ENCODE results near the gene ENTPD1. TPM values are rescaled to one million over a fixed set of nuclear protein-coding genes. Genes with fewer than 3 reads are reported as not detected.

Gene ENTPD1
- total RNA-seq, 1 experiment from 2014 or later: 0.37 TPM

DNA sequence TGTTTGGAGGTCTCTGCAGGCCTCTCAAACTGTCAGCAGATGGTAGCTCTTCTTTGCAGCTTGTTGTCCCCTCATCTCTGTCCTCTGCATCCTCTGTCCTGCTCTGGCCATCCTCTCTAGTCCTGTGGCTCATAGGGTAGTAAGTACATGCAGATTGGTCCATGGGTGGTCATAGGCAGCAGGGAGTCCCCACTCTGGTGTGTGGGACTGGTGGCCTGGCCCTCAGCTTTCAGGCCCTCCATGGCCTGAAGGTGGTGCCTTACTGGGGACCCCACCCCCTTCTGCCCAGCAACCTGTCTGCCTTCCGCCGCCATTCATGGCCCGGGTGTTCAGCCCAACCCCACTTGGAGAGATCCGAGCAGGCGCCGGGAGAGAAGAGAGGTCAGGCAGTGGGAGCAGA lies 49.4 kb upstream of the ENTPD1 start:
- ATAC-seq (no peak), DNase-seq (ENCODE audit: low read depth, low spot score) (no peak)
- intact Hi-C loops (cut with micrococcal nuclease): no loop called here
- Histone ChIP-seq H4K20me1 (ENCODE audit: insufficient read depth) (no peaks in the 10 kb centered on the region), H3K4me2 (ENCODE audit: low read length) (no peak overlapping the region), H3K27me3 (ENCODE audit: insufficient read depth, low read length) (no peaks in the 10 kb centered on the region), H3K79me2 (ENCODE audit: insufficient read depth, low read length) (no peaks in the 10 kb centered on the region), H3K9ac (ENCODE audit: low read length) (no peak overlapping the region), H3K4me3 (replicated peaks in 1 of 2; ENCODE audit: low read depth in 1 of 2, low read length in 2 of 2) (no peak overlapping the region), H2AFZ (ENCODE audit: low read depth, low read length, poor library complexity, severe bottlenecking) (no peak overlapping the region), H3K36me3 (ENCODE audit: control insufficient read depth in 1 of 2, insufficient read depth in 2 of 2, low read length in 2 of 2) (no peaks in the 10 kb centered on the region), H3K9me3 (ENCODE audit: control insufficient read depth in 1 of 2, insufficient read depth in 1 of 2, low read depth in 1 of 2, low read length in 2 of 2) (no peaks in the 10 kb centered on the region; a peak in 1 of 4 replicates), H3K27ac (ENCODE audit: low read depth, low read length) (no peak overlapping the region), H3K9me2 (ENCODE audit: insufficient read depth) (no peaks in the 10 kb centered on the region), H3K4me1 (ENCODE audit: control insufficient read depth in 1 of 2, insufficient read depth in 2 of 2, low read length in 2 of 2) (no peaks in the 10 kb centered on the region)
- ChIA-PET POLR2A (no interaction called here), RAD21 (ENCODE audit: low non-redundant PET in 1 of 2, low total read pairs in 2 of 2, uncharacterized antibody in 2 of 2, unreplicated experiment in 2 of 2) (no interaction called here), CTCF (interaction anchor here (1.8 kb wide), 1 partner anchor 13 kb away, joined by 4 read pairs; the partner anchor contains the start of gene TCTN3)
- BruUV-seq (replicated peaks): no TSS peak
- TF ChIP-seq, protein P1, sequence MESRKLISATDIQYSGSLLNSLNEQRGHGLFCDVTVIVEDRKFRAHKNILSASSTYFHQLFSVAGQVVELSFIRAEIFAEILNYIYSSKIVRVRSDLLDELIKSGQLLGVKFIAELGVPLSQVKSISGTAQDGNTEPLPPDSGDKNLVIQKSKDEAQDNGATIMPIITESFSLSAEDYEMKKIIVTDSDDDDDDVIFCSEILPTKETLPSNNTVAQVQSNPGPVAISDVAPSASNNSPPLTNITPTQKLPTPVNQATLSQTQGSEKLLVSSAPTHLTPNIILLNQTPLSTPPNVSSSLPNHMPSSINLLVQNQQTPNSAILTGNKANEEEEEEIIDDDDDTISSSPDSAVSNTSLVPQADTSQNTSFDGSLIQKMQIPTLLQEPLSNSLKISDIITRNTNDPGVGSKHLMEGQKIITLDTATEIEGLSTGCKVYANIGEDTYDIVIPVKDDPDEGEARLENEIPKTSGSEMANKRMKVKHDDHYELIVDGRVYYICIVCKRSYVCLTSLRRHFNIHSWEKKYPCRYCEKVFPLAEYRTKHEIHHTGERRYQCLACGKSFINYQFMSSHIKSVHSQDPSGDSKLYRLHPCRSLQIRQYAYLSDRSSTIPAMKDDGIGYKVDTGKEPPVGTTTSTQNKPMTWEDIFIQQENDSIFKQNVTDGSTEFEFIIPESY (IDR thresholded peaks at IDR 0.05; ENCODE audit: extremely low read depth, insufficient replicate concordance, low read length): no peak
- TF ChIP-seq, protein P2, sequence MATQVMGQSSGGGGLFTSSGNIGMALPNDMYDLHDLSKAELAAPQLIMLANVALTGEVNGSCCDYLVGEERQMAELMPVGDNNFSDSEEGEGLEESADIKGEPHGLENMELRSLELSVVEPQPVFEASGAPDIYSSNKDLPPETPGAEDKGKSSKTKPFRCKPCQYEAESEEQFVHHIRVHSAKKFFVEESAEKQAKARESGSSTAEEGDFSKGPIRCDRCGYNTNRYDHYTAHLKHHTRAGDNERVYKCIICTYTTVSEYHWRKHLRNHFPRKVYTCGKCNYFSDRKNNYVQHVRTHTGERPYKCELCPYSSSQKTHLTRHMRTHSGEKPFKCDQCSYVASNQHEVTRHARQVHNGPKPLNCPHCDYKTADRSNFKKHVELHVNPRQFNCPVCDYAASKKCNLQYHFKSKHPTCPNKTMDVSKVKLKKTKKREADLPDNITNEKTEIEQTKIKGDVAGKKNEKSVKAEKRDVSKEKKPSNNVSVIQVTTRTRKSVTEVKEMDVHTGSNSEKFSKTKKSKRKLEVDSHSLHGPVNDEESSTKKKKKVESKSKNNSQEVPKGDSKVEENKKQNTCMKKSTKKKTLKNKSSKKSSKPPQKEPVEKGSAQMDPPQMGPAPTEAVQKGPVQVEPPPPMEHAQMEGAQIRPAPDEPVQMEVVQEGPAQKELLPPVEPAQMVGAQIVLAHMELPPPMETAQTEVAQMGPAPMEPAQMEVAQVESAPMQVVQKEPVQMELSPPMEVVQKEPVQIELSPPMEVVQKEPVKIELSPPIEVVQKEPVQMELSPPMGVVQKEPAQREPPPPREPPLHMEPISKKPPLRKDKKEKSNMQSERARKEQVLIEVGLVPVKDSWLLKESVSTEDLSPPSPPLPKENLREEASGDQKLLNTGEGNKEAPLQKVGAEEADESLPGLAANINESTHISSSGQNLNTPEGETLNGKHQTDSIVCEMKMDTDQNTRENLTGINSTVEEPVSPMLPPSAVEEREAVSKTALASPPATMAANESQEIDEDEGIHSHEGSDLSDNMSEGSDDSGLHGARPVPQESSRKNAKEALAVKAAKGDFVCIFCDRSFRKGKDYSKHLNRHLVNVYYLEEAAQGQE (IDR thresholded peaks at IDR 0.05; ENCODE audit: low read depth): no peak
- TF ChIP-seq, protein P3, sequence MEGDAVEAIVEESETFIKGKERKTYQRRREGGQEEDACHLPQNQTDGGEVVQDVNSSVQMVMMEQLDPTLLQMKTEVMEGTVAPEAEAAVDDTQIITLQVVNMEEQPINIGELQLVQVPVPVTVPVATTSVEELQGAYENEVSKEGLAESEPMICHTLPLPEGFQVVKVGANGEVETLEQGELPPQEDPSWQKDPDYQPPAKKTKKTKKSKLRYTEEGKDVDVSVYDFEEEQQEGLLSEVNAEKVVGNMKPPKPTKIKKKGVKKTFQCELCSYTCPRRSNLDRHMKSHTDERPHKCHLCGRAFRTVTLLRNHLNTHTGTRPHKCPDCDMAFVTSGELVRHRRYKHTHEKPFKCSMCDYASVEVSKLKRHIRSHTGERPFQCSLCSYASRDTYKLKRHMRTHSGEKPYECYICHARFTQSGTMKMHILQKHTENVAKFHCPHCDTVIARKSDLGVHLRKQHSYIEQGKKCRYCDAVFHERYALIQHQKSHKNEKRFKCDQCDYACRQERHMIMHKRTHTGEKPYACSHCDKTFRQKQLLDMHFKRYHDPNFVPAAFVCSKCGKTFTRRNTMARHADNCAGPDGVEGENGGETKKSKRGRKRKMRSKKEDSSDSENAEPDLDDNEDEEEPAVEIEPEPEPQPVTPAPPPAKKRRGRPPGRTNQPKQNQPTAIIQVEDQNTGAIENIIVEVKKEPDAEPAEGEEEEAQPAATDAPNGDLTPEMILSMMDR (IDR thresholded peaks at IDR 0.05 in 2 of 3, conservative IDR thresholded peaks at IDR 0.05 in 1 of 3; ENCODE audit: borderline replicate concordance in 1 of 3, insufficient read depth in 1 of 3, low read depth in 2 of 3, low read length in 2 of 3): no peak
- TF ChIP-seq POLR2A (IDR thresholded peaks at IDR 0.05; ENCODE audit: borderline replicate concordance, extremely low read depth, insufficient read depth, insufficient read length) (no peak), SP1 (IDR thresholded peaks at IDR 0.05; ENCODE audit: low read depth) (no peak), CBX3 (IDR thresholded peaks at IDR 0.05; ENCODE audit: low read depth) (no peak), YY1 (IDR thresholded peaks at IDR 0.05; ENCODE audit: extremely low read depth, insufficient replicate concordance, low read depth, low read length) (no peak), EZH2phosphoT487 (IDR thresholded peaks at IDR 0.05; ENCODE audit: borderline replicate concordance) (no peak), JUND (IDR thresholded peaks at IDR 0.05) (no peak), ZFX (IDR thresholded peaks at IDR 0.05) (no peak), ZNF274 (IDR thresholded peaks at IDR 0.05; ENCODE audit: low read depth, low read length) (no peak), POLR2AphosphoS5 (IDR thresholded peaks at IDR 0.05; ENCODE audit: low read depth, low read length) (no peak)
